Lung (tissue), 12 donors: ENCODE measurements around the gene SLC6A9. TPM values are rescaled to one million over a fixed set of nuclear protein-coding genes. Genes with fewer than 3 reads are reported as not detected.

ENCODE experiments used
- ATAC-seq: fragments of 200-7000 bp; cut with Tn5 transposase; one replicate; pipeline ENCODE4 v1.9.1; 2020; ENCODE audit warnings: moderate number of reproducible peaks; ENCODE audit not compliant: insufficient read depth, low FRiP score
- DNase-seq, 3 donors: peaks; one replicate each; pipeline ENCODE4 v3.0.0-alpha.2; 2013 to 2017
- H3K27ac ChIP-seq, 2 donors: one replicate each; pipeline ENCODE4 v1.5.1; 2013; ENCODE audit warnings: mild to moderate bottlenecking in 2 of 2, moderate library complexity in 2 of 2, control low read depth in 1 of 2, inconsistent platforms in 1 of 2, low read depth in 1 of 2, low read length in 1 of 2
- H3K27me3 ChIP-seq, 3 donors: one replicate each; pipeline ENCODE4 v1.5.1; 2013; ENCODE audit warnings: low read length in 2 of 3; ENCODE audit not compliant: control insufficient read depth in 3 of 3, insufficient read depth in 3 of 3
- H3K36me3 ChIP-seq, 4 donors: one replicate each; pipeline ENCODE4 v1.5.1; 2013; ENCODE audit warnings: low read length in 4 of 4, mild to moderate bottlenecking in 1 of 4, moderate library complexity in 1 of 4; ENCODE audit not compliant: control insufficient read depth in 4 of 4, insufficient read depth in 4 of 4
- H3K4me1 ChIP-seq, 5 donors: one replicate each; pipeline ENCODE4 v1.5.1; 2013; ENCODE audit warnings: low read length in 5 of 5, mild to moderate bottlenecking in 2 of 5, moderate library complexity in 1 of 5; ENCODE audit not compliant: control insufficient read depth in 5 of 5, insufficient read depth in 5 of 5
- H3K4me3 ChIP-seq: one replicate; pipeline ENCODE4 v1.5.1; 2013; ENCODE audit warnings: mild to moderate bottlenecking, control low read depth, moderate library complexity
- H3K9ac ChIP-seq, 2 donors: one replicate each; pipeline ENCODE4 v1.5.1; 2013; ENCODE audit warnings: low read length in 2 of 2, control low read depth in 1 of 2; ENCODE audit not compliant: insufficient read depth in 1 of 2
- H3K9me3 ChIP-seq, 4 donors: one replicate each; pipeline ENCODE4 v1.5.1; 2013; ENCODE audit warnings: low read length in 3 of 4, mild to moderate bottlenecking in 1 of 4, moderate library complexity in 1 of 4; ENCODE audit not compliant: control insufficient read depth in 4 of 4, insufficient read depth in 3 of 4
- WGBS, 2 donors: extraction: QIAGEN DNeasy Blood & Tissue Kit; methylation state at CpG; one replicate each; pipeline ENCODE4 v1.1.7; 2013; 5-methylcytosine and 5-hydroxymethylcytosine counted together
- polyA plus RNA-seq, 2 donors: library from polyadenylated mRNA; stranded (reverse); fragments of 200-250 nt; gene quantifications; one replicate each; pipeline ENCODE4 v1.2.1, GENCODE V29; 2013
- total RNA-seq, 2 donors: library from RNA; depleted of rRNA in 1 of 2; stranded (reverse); fragments of >200 nt in 1 of 2; gene quantifications; one replicate each; pipeline ENCODE4 v1.2.1, GENCODE V29; 2014 to 2021
- TF ChIP-seq, protein P1 (sequence below): IDR thresholded peaks from 2 replicates; pipeline ENCODE4 v1.5.1; 2012; ENCODE audit warnings: mild to moderate bottlenecking; ENCODE audit errors: control extremely low read depth, extremely low read depth
- donor health status: control.
- donor health status: control.
- donor health status: Bipolar disorder and iron deficiency.
- donor health status: healthy.
- donor health status: DM: yes; HTN: yes; CAD: no.

Gene SLC6A9
- total and polyA plus RNA-seq, 4 donors = 8.7 to 29.9 (median 9.4) TPM

DNA sequence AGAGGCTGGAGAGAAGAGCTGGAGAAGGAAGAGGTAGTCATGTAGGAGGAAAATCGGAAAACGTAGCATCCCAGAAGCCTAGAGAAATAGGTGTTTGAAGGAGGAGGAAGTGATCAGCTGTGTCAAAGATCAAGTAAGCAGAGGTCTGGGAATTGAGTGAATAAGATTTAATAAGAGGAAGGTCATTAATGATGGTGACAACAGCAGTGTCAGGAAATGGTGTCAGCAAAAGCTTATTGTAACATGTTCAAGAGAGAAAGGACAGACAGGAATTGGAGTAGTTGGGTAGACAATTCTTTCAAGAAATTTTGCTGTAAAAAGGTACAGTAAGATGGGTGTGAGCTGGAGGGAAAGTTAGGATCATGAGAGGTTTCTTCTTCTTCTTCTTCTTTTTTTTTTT lies 41.6 kb upstream of the SLC6A9 start:
- no peak for ATAC-seq

DNA sequence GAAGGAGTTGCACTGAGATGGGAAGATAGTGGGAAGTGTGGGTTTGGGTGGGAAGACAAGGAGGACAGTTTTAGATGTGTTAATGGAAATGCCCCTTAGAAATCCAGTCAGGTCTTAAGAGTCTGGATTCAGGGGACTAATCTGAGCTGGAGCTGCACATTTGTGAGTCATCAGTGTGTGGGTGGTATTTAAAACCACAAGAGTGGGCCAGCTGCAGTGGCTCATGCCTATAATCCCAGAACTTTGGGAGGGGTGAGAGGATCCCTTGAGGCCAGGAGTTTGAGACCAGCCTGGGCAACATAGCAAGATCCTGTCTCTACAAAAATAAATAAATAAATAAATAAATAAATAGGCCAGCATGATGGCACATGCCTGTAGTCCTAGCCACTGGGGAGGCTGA lies 40.9 kb upstream of the SLC6A9 start:
- no peak for ATAC-seq
- DNase-seq = no peak
- Histone ChIP-seq H3K9ac (no peak overlapping the region), H3K9me3 (no peaks in the 10 kb centered on the region), H3K27ac (no peak overlapping the region), H3K27me3 (no peaks in the 10 kb centered on the region), H3K4me3 (no peak overlapping the region), H3K36me3 (no peaks in the 10 kb centered on the region), H3K4me1 (peaks cover 0 to 22% (median 6%) of the 10 kb centered on the region in 5 donors)
- TF ChIP-seq, protein P1, sequence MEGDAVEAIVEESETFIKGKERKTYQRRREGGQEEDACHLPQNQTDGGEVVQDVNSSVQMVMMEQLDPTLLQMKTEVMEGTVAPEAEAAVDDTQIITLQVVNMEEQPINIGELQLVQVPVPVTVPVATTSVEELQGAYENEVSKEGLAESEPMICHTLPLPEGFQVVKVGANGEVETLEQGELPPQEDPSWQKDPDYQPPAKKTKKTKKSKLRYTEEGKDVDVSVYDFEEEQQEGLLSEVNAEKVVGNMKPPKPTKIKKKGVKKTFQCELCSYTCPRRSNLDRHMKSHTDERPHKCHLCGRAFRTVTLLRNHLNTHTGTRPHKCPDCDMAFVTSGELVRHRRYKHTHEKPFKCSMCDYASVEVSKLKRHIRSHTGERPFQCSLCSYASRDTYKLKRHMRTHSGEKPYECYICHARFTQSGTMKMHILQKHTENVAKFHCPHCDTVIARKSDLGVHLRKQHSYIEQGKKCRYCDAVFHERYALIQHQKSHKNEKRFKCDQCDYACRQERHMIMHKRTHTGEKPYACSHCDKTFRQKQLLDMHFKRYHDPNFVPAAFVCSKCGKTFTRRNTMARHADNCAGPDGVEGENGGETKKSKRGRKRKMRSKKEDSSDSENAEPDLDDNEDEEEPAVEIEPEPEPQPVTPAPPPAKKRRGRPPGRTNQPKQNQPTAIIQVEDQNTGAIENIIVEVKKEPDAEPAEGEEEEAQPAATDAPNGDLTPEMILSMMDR = no peak

More for the DNA sequence above, 41.6 kb upstream of the SLC6A9 start:
- H3K36me3 ChIP-seq = no peaks in the 10 kb centered on the region
- TF ChIP-seq, protein P1 = no peak
- 81 to 87% methylated on average over 2 of the region's 2 CpGs for whole genome bisulfite sequencing, 2 donors
- no peaks in the 10 kb centered on the region for H3K9me3 ChIP-seq
- DNase-seq = no peak
- no peak overlapping the region for H3K9ac ChIP-seq
- no peak overlapping the region for H3K27ac ChIP-seq
- peaks cover 0 to 22% (median 6%) of the 10 kb centered on the region in 5 donors for H3K4me1 ChIP-seq
- no peaks in the 10 kb centered on the region for H3K27me3 ChIP-seq
- H3K4me3 ChIP-seq = no peak overlapping the region

DNA sequence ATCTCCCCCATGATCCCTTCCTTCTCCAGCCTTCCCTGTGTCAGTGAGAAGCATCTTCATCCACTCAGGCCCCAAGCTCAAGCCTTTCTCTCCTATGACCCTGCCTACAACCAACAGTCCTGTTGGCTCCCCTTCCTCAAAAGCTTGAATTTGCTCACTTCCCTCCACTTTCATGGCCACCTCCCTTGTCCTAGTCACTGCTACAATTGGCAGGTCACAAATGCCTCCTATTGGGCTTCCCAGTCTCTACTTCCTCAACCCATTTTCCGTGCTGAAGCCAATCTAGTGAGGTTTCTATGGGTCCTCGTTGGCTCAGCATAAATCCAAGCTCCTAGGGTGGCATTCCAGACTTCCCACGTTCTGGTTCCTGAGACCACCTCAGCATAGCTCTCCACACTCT lies 40.2 kb upstream of the SLC6A9 start:
- ATAC-seq (no peak), DNase-seq (no peak)
- Histone ChIP-seq H3K9ac (no peak overlapping the region), H3K4me1 (peaks cover 0 to 22% (median 6%) of the 10 kb centered on the region in 5 donors), H3K9me3 (no peaks in the 10 kb centered on the region), H3K27me3 (no peaks in the 10 kb centered on the region), H3K27ac (no peak overlapping the region), H3K4me3 (no peak overlapping the region), H3K36me3 (no peaks in the 10 kb centered on the region)
- TF ChIP-seq, protein P1 = no peak
- 61 to 65% methylated on average over 3 of the region's 3 CpGs for WGBS, 2 donors

- WGBS, 2 donors = 11 to 29% methylated on average over 2 of the region's 2 CpGs
- Histone ChIP-seq H3K27ac (peak overlapping the region in 1 of 2 donors; percentile 37), H3K4me3 (no peak overlapping the region), H3K4me1 (peaks cover 0 to 9% (median 0%) of the 10 kb centered on the region in 5 donors), H3K36me3 (no peaks in the 10 kb centered on the region), H3K9me3 (no peaks in the 10 kb centered on the region), H3K9ac (no peak overlapping the region), H3K27me3 (no peaks in the 10 kb centered on the region)
- TF ChIP-seq, protein P1 = no peak
- peak; percentile 38 to 67 (median 50) for DNase-seq
- peak; percentile 41 for ATAC-seq
Measured at GRCh38 chr1:44068442-44068921, 37.2 kb upstream of the SLC6A9 start.
